Right renal cortex interstitium (tissue), 3 donors: ENCODE data around the gene MAN2B1. TPM values are rescaled to one million over a fixed set of nuclear protein-coding genes. Genes with fewer than 3 reads are reported as not detected.
"Not testable (repeated sequence)": the region's sequence is repeated elsewhere in the genome, so short reads cannot be mapped to it uniquely, and the experiment has no call there.

Source experiments
- DNase-seq, 3 donors: peaks; one replicate each; pipeline ENCODE4 v3.0.0-alpha.2; 2013; ENCODE audit warnings: low read depth in 3 of 3, low spot score in 2 of 3
- polyA plus RNA-seq, 3 donors: library from polyadenylated mRNA; unstranded; fragments of 120-200 nt; gene quantifications; one replicate each; pipeline ENCODE4 v1.2.1, GENCODE V29; 2013; ENCODE audit not compliant: insufficient read length in 3 of 3

The MAN2B1 gene
- polyA plus RNA-seq, 3 donors: 23.6 to 26.0 (median 24.1) TPM

DNA sequence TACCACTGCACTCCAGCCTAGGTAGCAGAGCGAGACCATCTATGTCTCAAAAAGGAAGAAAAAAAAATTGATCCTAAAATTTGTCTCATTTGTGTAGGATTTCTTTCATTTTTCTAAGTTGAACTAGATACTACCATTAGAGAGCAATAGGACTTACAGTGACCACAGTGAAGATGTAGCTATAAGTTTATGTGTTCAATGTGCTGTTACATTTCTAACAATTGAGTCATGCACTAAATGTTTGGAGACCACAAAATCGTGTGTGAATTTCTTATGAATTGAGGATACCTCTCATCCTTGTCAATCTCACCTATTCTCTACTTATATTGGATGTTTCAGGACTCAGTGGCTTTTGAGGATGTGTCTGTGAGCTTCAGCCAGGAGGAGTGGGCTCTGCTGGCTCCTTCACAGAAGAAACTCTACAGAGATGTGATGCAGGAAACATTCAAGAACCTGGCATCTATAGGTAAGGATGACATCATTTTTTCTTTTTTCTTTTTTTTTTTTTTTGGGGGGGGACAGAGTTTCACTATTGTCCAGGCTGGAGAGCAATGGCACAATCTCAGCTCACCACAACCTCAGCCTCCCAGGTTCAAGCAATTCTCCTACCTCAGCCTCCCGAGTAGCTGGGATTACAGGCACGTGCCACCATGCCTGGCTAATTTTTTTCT, 43.0 kb downstream of the MAN2B1 start:
- no peak for DNase-seq

DNA sequence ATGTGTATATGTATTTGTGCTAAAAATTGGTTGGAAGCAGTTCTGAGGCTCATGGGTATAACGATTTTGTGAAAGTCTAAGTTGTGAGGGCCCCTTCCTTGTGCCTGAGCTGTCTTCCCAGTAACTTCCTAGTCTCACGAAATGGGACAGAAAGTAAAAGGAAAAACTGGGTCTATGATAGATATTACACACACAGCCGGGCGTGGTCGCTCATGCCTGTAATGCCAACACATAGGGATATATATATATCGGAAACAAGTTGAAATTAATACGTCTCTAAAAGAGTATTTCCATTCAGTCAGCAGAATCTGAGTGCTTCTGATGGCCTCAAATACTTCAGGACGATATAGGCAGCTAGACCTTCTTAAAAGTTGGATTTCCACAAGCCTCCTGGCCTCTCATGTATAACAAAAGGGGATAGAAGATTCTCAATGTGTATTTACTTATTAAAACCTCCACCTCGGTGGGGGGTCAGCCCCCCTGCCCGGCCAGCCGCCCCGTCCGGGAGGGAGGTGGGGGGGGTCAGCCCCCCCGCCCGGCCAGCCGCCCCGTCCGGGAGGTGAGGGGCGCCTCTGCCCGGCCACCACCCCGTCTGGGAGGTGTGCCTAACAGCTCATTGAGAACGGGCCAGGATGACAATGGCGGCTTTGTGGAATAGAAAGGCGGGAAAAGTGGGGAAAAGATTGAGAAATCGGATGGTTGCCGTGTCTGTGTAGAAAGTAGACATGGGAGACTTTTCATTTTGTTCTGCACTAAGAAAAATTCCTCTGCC, 45.1 kb downstream of the MAN2B1 start:
- not testable (repeated sequence) for DNase-seq

DNA sequence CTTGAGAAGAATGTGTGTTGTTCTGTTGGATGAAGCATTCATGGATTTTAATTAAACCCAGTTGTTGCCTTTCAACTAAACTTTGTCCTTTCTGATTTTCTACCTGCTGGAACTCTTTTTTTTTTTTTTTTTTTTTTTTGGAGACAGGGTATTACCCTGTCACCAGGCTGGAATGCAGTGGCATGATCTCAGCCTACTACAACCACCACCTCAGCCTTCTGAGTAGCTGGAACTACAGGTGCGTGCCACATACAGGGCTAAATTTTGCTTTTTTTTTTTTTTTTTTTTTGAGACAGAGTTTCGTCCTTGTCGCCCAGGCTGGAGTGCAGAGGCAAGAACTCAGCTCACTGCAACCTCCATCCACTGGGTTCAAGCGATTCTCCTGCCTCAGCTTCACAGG, 48.9 kb downstream of the MAN2B1 start:
- no peak for DNase-seq

DNA sequence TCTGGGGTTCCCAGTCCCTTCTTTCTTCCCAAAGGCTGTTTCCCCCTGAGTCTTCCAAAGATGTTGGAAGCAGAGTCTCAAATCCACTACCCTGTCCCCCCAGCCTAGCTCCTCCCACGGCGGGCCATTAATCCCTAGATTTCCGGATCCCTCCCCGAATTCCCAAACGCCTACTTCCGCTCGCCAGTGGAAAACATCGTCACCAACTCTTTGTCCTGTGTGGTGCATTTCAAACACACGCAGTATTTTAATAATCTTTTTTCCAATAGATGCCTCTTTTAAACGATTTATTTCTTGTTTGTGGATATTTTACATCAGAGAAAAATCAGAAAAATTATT, 55.2 kb downstream of the MAN2B1 start:
- peak; percentile 69 to 71 (median 71) for DNase-seq

DNA sequence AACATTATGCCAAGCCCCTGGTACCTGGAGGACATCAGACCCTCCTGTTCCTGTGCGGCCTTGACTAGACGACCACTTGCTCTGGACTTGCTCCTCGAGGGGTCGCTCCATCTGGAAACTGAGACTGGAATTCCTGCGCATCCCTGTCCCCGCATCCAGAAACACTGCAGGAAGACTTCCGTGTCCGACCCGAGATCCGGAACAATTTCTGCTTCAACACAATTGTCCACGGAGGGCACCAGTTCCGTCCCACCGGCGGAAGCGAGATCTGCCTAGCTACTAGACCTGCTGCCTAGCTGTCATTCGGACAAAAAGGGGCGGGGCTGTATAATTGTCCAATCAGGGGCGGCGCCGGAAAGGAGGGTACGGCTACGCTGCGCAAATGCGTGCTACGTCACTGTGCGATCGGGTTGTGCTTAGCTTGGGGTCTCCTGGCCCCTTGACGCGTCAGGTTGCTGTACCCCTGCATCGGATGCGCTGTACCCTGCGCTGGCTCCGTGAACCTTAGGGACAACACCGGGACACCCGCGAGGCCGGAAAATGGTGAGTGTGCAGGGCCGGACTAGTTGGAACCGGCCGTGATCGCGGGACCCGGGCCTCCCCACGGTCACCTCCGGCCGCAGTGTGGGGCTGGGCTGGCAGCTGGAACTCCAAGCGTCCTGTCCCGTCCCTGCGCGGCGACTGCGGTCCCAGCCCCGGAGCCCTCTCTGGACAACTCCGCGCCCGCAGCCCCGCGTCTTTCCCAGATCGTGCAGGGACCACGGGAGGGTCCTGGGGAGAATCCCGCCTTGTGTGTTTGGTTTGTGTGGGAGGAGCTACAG, 55.8 kb downstream of the MAN2B1 start, which contains the start of the genes ZNF490 and ZNF791:
TSS of gene ZNF490 (minus strand) at position 274 of the 821 bp plus-strand sequence. CDS start at position 141, 133 bp downstream.
TSS of gene ZNF791 (plus strand) at position 381 of the 821 bp plus-strand sequence. CDS start at position 541, 160 bp downstream.
- DNase-seq: peak; percentile 96 to 97 (median 96)

DNA sequence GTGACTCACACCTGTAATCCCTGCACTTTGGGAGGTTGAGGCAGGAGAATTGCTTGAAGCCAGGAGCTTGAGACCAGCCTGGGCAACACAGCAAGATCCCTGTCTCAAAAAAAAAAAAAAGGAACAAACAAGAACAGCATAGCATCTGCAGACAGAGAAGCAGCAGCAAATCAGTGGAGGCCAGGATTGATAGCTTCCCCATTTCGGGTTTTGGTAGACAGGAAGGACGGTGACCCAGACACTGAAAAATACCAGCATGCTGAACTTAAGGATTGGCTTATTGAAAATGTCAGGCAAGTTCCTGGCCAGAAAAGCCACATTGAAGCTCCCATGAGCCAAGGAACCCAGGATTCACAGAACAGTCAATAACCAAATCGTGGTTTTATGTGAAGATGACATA, 58.9 kb downstream of the MAN2B1 start:
- no peak for DNase-seq

DNA sequence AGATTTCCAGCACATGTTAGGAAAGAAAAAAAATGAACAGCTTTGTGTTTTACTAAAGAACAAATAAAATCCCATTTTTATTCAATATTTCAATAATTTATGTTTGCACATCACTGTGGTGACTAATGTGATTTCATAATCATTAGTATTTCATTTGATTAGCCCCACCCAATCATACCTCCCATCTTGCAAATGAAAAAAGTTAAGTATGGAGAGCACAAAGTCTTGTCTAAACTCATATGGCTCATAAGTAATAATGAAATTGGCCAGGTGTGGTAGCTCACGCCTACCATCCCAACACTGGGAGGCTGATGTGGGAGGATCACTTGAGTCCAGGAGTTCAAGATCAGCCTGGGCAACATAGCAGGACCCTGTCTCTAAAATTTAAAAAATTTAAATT, 59.7 kb downstream of the MAN2B1 start:
- no peak for DNase-seq

DNA sequence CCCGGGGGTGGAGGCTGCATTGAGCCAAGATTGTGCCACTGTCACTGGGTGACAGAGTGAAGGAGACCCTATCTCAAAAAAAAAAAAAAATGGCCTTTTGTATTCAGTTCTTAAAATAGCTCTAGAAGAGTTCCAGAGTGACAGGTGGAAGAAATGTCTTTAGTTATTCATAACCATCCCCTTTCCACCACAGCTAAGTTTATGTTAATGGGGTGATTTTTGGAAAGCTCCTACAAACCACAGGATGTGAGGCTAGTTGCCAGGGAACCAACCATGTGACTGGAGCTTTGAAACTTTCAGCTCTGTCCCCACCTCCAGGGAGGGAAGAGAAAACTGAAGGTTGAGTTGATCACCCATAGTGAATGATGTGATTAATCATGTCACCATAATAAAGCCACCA, 62.8 kb downstream of the MAN2B1 start:
- no peak for DNase-seq

DNA sequence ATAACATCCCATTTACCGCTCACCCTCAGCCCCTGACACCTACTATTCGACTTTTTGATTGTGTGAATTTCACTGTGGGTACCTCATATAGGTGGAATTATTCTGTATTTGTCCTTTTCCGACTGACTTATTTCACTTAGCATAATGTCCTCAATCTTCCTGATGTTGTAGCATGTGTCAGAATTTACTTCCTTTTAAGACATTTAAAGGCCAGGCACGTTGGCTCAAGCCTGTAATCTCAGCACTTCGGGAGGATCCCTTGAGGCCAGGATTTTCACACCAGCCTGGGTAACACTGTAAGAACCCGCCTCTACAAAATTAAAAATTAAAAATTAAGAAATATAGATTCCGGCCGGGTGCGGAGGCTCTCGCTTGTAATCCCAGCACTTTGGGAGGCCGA, 68.9 kb downstream of the MAN2B1 start:
- DNase-seq: no peak

DNA sequence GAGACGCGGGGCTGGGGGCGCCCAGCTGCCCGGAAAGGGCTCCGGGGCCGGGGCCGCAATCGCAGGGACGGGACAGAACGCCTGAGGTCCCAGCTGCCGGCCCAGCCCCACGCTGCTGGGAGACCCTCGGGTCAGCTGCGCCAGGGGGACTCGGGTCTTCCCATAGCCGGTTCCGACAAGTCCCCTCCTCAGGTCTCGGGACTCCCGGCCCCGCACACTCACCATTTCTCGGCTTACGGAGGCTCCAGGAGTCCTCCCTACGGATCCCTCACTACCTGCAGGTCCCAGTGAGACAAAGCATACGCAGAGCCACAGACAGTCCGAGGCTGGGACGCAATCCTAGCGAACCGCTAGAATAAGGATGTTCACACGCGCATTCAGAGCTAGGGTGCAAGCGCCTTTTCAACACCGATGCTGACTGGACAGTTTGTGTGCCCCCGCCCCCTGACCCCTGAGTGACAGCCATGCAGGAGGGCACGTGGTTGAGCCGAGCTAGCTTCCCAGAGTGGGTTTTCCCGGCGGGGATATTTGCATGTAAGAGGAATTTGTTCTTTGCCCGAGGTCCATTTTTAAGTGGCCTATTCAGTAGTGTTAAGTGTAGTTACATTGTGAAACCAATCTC, 69.5 kb downstream of the MAN2B1 start:
- no peak for DNase-seq

Other genes starting within 250 kb of the MAN2B1 start
- gene ZNF443, start 225.7 kb downstream of the MAN2B1 start, polyA plus RNA-seq: 10 to 100 TPM; 11.1 to 12.8 (median 11.3) TPM
- gene ZNF709, start 181.9 kb downstream of the MAN2B1 start, polyA plus RNA-seq: 1 to 10 TPM; 8.2 to 9.2 (median 8.6) TPM
- 10 to 100 TPM; 13.8 to 15.4 (median 14.3) TPM for gene ZNF564, start 115.3 kb downstream of the MAN2B1 start, polyA plus RNA-seq
- gene ZNF490, start 55.9 kb downstream of the MAN2B1 start, polyA plus RNA-seq: 1 to 10 TPM; 3.3 to 5.3 (median 4.7) TPM
- 10 to 100 TPM; 21.3 to 25.4 (median 23.2) TPM for gene ZNF791, start 55.8 kb downstream of the MAN2B1 start, polyA plus RNA-seq
- 10 to 100 TPM; 11.9 to 14.5 (median 13.7) TPM for gene WDR83, start 65 bp upstream of the MAN2B1 start, polyA plus RNA-seq
- gene DHPS, start 15.1 kb upstream of the MAN2B1 start, polyA plus RNA-seq: 10 to 100 TPM; 72.8 to 76.2 (median 72.9) TPM
- not detected for gene GNG14, start 21.3 kb upstream of the MAN2B1 start, polyA plus RNA-seq
- 10 to 100 TPM; 12.0 to 14.3 (median 12.6) TPM for gene FBXW9, start 29.9 kb upstream of the MAN2B1 start, polyA plus RNA-seq
- gene TNPO2, start 57.2 kb upstream of the MAN2B1 start, polyA plus RNA-seq: 10 to 100 TPM; 62.2 to 66.0 (median 62.9) TPM
- gene TRIR, start 67.9 kb upstream of the MAN2B1 start, polyA plus RNA-seq: 100 to 1,000 TPM; 125 to 160 (median 151) TPM
- 10 to 100 TPM; 83.8 to 97.1 (median 89.2) TPM for gene GET3, start 70.8 kb upstream of the MAN2B1 start, polyA plus RNA-seq
- under 1 TPM in 2 of 3 donors, not detected in 1; 0.07 to 0.08 TPM for gene BEST2, start 85.0 kb upstream of the MAN2B1 start, polyA plus RNA-seq
- 10 to 100 TPM; 34.5 to 47.7 (median 42.4) TPM for gene HOOK2, start 108.8 kb upstream of the MAN2B1 start, polyA plus RNA-seq
- gene JUNB, start 124.7 kb upstream of the MAN2B1 start, polyA plus RNA-seq: 10 to 100 TPM; 21.4 to 47.8 (median 32.9) TPM
- gene PRDX2, start 135.1 kb upstream of the MAN2B1 start, polyA plus RNA-seq: 100 to 1,000 TPM; 286 to 323 (median 296) TPM
- gene THSD8, start 135.3 kb upstream of the MAN2B1 start, polyA plus RNA-seq: 1 to 10 TPM; 1.7 to 7.5 (median 5.9) TPM
- 10 to 100 TPM; 31.6 to 35.6 (median 34.9) TPM for gene RNASEH2A, start 139.8 kb upstream of the MAN2B1 start, polyA plus RNA-seq
- not detected for gene RTBDN, start 167.8 kb upstream of the MAN2B1 start, polyA plus RNA-seq
- under 1 TPM; 0.80 to 0.99 (median 0.89) TPM for gene MAST1, start 171.8 kb upstream of the MAN2B1 start, polyA plus RNA-seq
- gene DNASE2, start 214.7 kb upstream of the MAN2B1 start, polyA plus RNA-seq: 10 to 100 TPM; 10.1 to 15.0 (median 11.6) TPM
- under 1 TPM; 0.39 to 0.44 (median 0.40) TPM for gene KLF1, start 220.5 kb upstream of the MAN2B1 start, polyA plus RNA-seq
- gene GCDH, start 224.4 kb upstream of the MAN2B1 start, polyA plus RNA-seq: 10 to 100 TPM; 24.0 to 30.4 (median 27.6) TPM